Lower leg skin (tissue), 4 donors: ENCODE results near the gene DDI2. TPM values are rescaled to one million over a fixed set of nuclear protein-coding genes. Genes with fewer than 3 reads are reported as not detected.

ENCODE experiments used
- DNase-seq, 2 donors: peaks; one replicate each; pipeline ENCODE4 v3.0.0-alpha.2; 2019; ENCODE audit warnings: low spot score in 2 of 2
- H3K4me3 ChIP-seq: fragments of 200-600 bp; sonication (generic); 2 replicates; pipeline ENCODE4 v1.5.1; 2017; ENCODE audit warnings: mild to moderate bottlenecking, low read depth; ENCODE audit not compliant: poor library complexity, severe bottlenecking
- POLR2A ChIP-seq, 2 donors: fragments of 450-650 bp; IDR thresholded peaks; one replicate each; pipeline ENCODE4 v1.6.1; 2016 to 2017; ENCODE audit warnings: antibody characterized with exemption in 2 of 2, mild to moderate bottlenecking in 1 of 2, moderate library complexity in 1 of 2
- WGBS, 2 donors: methylation state at CpG; one replicate each; pipeline ENCODE4 v1.1.5; 2018; 5-methylcytosine and 5-hydroxymethylcytosine counted together
- intact Hi-C: fragments of 100-400 bp; cut with DNase I; formaldehyde crosslinking; loops from one replicate; pipeline ENCODE4 v1.15.0; 2023; ENCODE audit warnings: low total_unique reads
- total RNA-seq, 4 donors: library from RNA; depleted of rRNA; stranded (reverse); fragments of >200 nt; gene quantifications; one replicate each; pipeline ENCODE4 v1.1.0, GENCODE V29; 2016
- TF ChIP-seq, protein P1 (sequence below), 3 donors: fragments of 450-650 bp; IDR thresholded peaks; one replicate each; pipeline ENCODE4 v1.5.1; 2016; ENCODE audit warnings: antibody characterized with exemption in 3 of 3, mild to moderate bottlenecking in 3 of 3, moderate library complexity in 2 of 3

Gene DDI2
- total RNA-seq, 4 donors from 2014 or later: 23.7 to 58.6 (median 37.0) TPM

DNA sequence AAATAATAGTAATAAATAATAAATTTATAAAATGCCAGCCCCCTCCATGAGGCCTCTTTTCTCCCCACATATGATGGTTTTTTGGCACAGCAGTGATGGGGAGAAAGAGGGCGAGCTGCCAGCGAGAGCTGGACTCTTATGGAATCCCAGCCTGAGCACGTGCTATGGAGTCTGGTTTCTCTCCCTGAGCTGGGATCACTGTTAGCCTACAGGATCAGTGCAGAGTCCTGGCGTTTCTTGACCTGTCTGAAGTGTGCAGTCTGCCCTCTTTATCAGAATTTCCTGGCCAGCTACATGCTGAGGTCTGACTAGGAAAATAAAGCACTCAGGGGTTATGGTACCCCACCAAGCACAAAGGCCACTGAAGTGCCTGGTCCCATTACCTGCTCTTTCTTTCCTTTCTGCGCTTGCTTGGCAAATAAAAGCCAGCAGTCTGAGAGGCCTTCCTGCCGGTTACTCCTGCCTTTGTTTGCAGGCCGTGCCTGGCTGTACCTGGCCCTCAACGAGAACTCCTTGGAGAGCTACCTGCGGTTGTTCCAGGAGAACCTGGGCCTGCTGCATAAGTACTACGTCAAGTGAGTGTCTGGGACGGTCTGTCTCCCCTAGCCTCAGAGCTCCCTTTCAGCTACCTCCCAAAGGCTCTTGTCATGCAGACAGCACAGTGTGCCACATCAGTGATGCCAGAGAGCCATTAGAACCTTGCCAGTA, 100.3 kb downstream of the DDI2 start:
- TF ChIP-seq, protein P1, sequence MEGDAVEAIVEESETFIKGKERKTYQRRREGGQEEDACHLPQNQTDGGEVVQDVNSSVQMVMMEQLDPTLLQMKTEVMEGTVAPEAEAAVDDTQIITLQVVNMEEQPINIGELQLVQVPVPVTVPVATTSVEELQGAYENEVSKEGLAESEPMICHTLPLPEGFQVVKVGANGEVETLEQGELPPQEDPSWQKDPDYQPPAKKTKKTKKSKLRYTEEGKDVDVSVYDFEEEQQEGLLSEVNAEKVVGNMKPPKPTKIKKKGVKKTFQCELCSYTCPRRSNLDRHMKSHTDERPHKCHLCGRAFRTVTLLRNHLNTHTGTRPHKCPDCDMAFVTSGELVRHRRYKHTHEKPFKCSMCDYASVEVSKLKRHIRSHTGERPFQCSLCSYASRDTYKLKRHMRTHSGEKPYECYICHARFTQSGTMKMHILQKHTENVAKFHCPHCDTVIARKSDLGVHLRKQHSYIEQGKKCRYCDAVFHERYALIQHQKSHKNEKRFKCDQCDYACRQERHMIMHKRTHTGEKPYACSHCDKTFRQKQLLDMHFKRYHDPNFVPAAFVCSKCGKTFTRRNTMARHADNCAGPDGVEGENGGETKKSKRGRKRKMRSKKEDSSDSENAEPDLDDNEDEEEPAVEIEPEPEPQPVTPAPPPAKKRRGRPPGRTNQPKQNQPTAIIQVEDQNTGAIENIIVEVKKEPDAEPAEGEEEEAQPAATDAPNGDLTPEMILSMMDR (IDR thresholded peaks at IDR 0.05): no peak
- TF ChIP-seq POLR2A (IDR thresholded peaks at IDR 0.05): no peak
- intact Hi-C loops: no loop called here
- WGBS, 2 donors: 93 to 96% methylated on average over 11 of the region's 11 CpGs
- no peak for DNase-seq
- no peak overlapping the region for H3K4me3 ChIP-seq

DNA sequence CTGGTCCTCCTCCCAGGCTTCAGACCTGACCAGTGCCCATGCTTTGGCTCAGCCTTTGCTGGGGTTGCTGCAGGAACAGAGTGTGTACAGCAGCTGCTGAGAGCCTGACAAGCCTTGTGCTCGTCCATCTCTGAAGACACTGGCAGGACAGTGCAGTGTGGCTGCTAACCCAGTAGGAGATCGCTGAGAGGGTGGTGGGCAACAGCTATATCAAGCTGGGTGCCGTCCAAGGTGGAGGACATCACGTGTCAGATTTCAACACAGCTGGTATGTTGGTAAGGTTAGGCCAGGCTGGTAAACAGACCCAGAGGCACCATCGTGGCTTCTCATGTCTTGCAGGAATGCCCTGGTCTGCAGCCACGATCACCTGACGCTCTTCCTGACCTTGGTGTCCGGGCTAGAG, 100.9 kb downstream of the DDI2 start:
- WGBS, 2 donors: 87 to 90% methylated on average over 6 to 8 of the region's 8 CpGs
- intact Hi-C loops: no loop called here
- H3K4me3 ChIP-seq: no peak overlapping the region
- TF ChIP-seq POLR2A (IDR thresholded peaks at IDR 0.05): no peak
- TF ChIP-seq, protein P1 (IDR thresholded peaks at IDR 0.05): no peak
- DNase-seq: no peak

Other genes with a start within 250 kb of the DDI2 start
- 10 to 100 TPM; 38.9 to 55.7 (median 43.5) TPM for gene EFHD2, start 207.6 kb upstream of the DDI2 start, total RNA-seq
- gene CTRC, start 179.0 kb upstream of the DDI2 start, total RNA-seq: not detected
- not detected for gene CELA2A, start 160.7 kb upstream of the DDI2 start, total RNA-seq
- under 1 TPM in 1 of 4 donors, not detected in 3; 0.49 TPM for gene CELA2B, start 141.4 kb upstream of the DDI2 start, total RNA-seq
- 1 to 10 TPM; 4.9 to 8.5 (median 6.5) TPM for gene CASP9, start 93.2 kb upstream of the DDI2 start, total RNA-seq
- 10 to 100 TPM; 14.3 to 20.0 (median 19.7) TPM for gene DNAJC16, start 90.6 kb upstream of the DDI2 start, total RNA-seq
- under 1 TPM in 1 of 4 donors, not detected in 3; 0.54 TPM for gene AGMAT, start 32.4 kb upstream of the DDI2 start, total RNA-seq
- 10 to 100 TPM; 55.5 to 98.7 (median 61.9) TPM for gene PLEKHM2, start 66.9 kb downstream of the DDI2 start, total RNA-seq
- gene SLC25A34, start 118.8 kb downstream of the DDI2 start, total RNA-seq: 1 to 10 TPM in 2 of 4 donors, under 1 TPM in 2; 0.38 to 1.8 (median 0.99) TPM
- not detected for gene TMEM82, start 125.0 kb downstream of the DDI2 start, total RNA-seq
- gene FBLIM1, start 141.3 kb downstream of the DDI2 start, total RNA-seq: 10 to 100 TPM; 11.5 to 41.7 (median 17.7) TPM
- 1 to 10 TPM in 2 of 4 donors, under 1 TPM in 2; 0.62 to 1.4 (median 0.94) TPM for gene UQCRHL, start 190.2 kb downstream of the DDI2 start, total RNA-seq
- 10 to 100 TPM; 41.4 to 63.6 (median 42.9) TPM for gene SPEN, start 230.2 kb downstream of the DDI2 start, total RNA-seq